Cerebellar nuclear complex (tissue), 1 donor: Measurements from ENCODE around the gene CBY2.
"Not testable (repeated sequence)": the region's sequence is repeated elsewhere in the genome, so short reads cannot be mapped to it uniquely, and the experiment has no call there.

Experiments
- DNase-seq, 2 experiments: peaks; one replicate each; lab custom pipeline; 2025; lab: John Stamatoyannopoulos, UW

The CBY2 gene

GRCh38 chr13:45702088-45702487 lies at the start of gene CBY2:
Gene CBY2, plus strand, starts transcription at chr13:45702320. Its CDS starts 71 bp downstream, at chr13:45702391.
- DNase-seq, result no peak

- no peak for DNase-seq
Measured at GRCh38 chr13:45654633-45655349, 47.3 kb upstream of the CBY2 start.

- no peak for DNase-seq
Measured at GRCh38 chr13:45658586-45659235, 43.4 kb upstream of the CBY2 start.

- no peak for DNase-seq
Measured at GRCh38 chr13:45659536-45659935, 42.6 kb upstream of the CBY2 start.

GRCh38 chr13:45660458-45660857 lies 41.7 kb upstream of the CBY2 start:
- not testable (repeated sequence) for DNase-seq

GRCh38 chr13:45662162-45662561 lies 40.0 kb upstream of the CBY2 start:
- DNase-seq, result no peak

GRCh38 chr13:45662903-45663302 lies 39.2 kb upstream of the CBY2 start:
- not testable (repeated sequence) for DNase-seq

GRCh38 chr13:45669626-45670025 lies 32.5 kb upstream of the CBY2 start:
- DNase-seq, result not testable (repeated sequence)

GRCh38 chr13:45670189-45670885 lies 31.8 kb upstream of the CBY2 start:
- no peak for DNase-seq

GRCh38 chr13:45674908-45675307 lies 27.2 kb upstream of the CBY2 start:
- DNase-seq, result no peak

- no peak for DNase-seq
Measured at GRCh38 chr13:45678282-45678681, 23.8 kb upstream of the CBY2 start.

GRCh38 chr13:45681113-45681512 lies 21.0 kb upstream of the CBY2 start:
- no peak for DNase-seq

- no peak for DNase-seq
Measured at GRCh38 chr13:45682494-45683008, 19.6 kb upstream of the CBY2 start.

- DNase-seq, result no peak
Measured at GRCh38 chr13:45683701-45684100, 18.4 kb upstream of the CBY2 start.

GRCh38 chr13:45688577-45688976 lies 13.5 kb upstream of the CBY2 start:
- DNase-seq, result no peak

GRCh38 chr13:45690636-45691035 lies 11.5 kb upstream of the CBY2 start:
- no peak for DNase-seq

- DNase-seq, result no peak
Measured at GRCh38 chr13:45691251-45691650, 10.9 kb upstream of the CBY2 start.

GRCh38 chr13:45691667-45692066 lies 10.5 kb upstream of the CBY2 start:
- no peak for DNase-seq

GRCh38 chr13:45695198-45695730 lies 6.9 kb upstream of the CBY2 start:
- no peak for DNase-seq

- no peak for DNase-seq
Measured at GRCh38 chr13:45696610-45697226, 5.4 kb upstream of the CBY2 start.

- DNase-seq, result no peak
Measured at GRCh38 chr13:45700971-45701900, 884 bp upstream of the CBY2 start.
